ENCODE results near the gene PPM1A.
A peak's percentile ranks its signal among the peaks of the same experiment; 100 is the strongest.

Gene PPM1A

DNA sequence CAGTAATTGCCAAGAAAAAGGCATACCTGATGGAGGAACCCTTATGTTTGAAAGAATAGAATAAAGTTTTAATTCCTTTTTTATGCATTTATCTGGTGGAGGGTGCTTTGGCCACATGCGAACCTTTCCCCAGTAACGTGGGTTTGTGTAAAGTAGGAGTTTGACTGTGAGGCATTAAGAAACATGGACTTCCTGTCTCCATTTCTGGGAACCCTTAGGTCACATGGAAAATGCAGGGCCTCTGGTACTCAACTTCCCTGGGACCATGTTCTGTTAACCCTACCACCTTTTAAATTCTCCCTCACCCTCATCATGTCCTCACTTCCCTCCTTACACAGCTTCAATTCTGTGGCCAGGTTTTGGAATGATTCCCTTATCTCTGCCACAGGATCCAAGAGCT, 80.3 kb downstream of the PPM1A start:
- Histone ChIP-seq H4K20me1 (no peaks in the 10 kb centered on the region), H3K4me1 (peaks cover 16 to 40% (median 21%) of the 10 kb centered on the region in 10 experiments), H3K4me3 (no peak overlapping the region), H3K36me3 (no peaks in the 10 kb centered on the region), H3K27ac (no peak overlapping the region), H3K9me3 (replicated peaks in 1 of 11) (no peaks in the 10 kb centered on the region), H3K4me2 (0 out of 22 replicates have a peak overlapping the region, but pooled peaks of 1 of the 11 experiments have one; percentile 98), H3K9ac (no peak overlapping the region), H3K27me3 (peaks cover 0 to 23% (median 18%) of the 10 kb centered on the region in 11 experiments; a peak in 16 of 22 replicates)
- no peak for TF ChIP-seq Cebpa-rat (IDR thresholded peaks at IDR 0.05)

DNA sequence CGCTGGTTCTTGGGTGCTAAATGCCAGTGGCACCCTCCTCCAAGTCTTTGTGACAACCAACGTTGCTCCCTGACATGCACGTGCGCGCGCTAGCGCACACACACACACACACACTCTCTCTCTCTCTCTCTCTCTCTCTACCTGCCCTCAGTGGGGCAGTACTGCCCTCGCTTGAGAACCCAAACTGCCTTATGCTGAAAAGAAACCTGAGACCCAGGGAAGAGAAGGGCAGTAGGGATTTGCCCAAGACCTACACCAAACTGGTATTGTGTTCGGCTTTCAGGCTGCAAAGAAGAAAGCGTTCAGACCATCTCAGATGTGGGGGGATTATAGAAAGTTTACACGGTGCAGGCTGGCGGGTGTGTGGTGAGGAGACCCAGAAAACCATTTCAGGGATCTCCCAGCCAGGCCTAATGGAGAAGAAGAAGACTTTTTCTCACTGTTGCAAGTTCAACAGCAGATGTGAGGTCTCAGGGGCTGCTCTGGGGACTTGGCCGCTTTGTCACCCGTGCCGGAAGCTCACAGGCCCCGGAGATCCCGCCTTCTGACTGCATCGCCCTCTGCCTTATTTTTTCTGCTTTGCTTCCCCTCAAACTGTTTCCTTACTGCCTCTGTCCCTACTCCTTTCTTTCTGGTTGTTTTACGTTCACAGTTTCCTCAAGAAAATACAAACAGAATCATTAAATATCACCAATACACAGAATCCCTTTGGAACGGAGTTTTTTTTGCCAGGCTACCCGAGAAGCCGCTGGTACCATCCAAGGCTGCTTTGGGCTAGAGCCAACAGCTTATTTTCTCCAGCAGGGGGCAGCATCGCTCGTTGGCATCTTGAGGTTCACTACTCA, 82.4 kb downstream of the PPM1A start:
- no peaks in the 10 kb centered on the region for H4K20me1 ChIP-seq
- peak overlapping the region; percentile 79 to 93 (median 82) for H3K4me2 ChIP-seq
- no peak for TF ChIP-seq Cebpa-rat (IDR thresholded peaks at IDR 0.05)
- H3K4me3 ChIP-seq: peak overlapping the region; percentile 26 to 66 (median 50); a peak in 19 of 20 replicates
- H3K27ac ChIP-seq: peak overlapping the region in 9 of 11 experiments; percentile 17 to 69 (median 51); a peak in 16 of 22 replicates
- no peaks in the 10 kb centered on the region for H3K36me3 ChIP-seq
- H3K9ac ChIP-seq: peak overlapping the region; percentile 41 to 70 (median 54)
- H3K27me3 ChIP-seq: peaks cover 0 to 23% (median 18%) of the 10 kb centered on the region in 11 experiments; a peak in 16 of 22 replicates
- peaks cover 16 to 40% (median 21%) of the 10 kb centered on the region in 10 experiments for H3K4me1 ChIP-seq
- no peaks in the 10 kb centered on the region for H3K9me3 ChIP-seq (replicated peaks in 1 of 11)

DNA sequence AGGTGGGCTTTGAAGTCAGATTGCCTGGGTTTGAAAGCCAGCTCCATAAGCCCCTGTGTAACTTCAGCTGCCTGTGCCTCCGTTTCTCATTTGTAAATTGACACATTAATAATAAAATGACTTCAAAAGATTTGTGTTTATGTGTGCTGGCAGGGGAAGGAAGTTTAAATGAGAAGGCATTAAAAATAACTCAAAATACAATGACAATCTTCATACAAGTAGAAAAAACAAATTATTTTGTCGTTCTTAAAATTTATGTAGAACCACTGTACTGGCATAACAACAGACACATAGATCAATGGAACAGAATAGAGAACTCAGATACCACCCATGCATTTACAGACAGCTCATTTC, 83.0 kb downstream of the PPM1A start:
- Histone ChIP-seq H3K27me3 (peaks cover 0 to 20% (median 18%) of the 10 kb centered on the region in 11 experiments; a peak in 16 of 22 replicates), H3K9me3 (replicated peaks in 1 of 11) (no peaks in the 10 kb centered on the region), H3K4me1 (peaks cover 16 to 38% (median 21%) of the 10 kb centered on the region in 10 experiments), H4K20me1 (no peaks in the 10 kb centered on the region), H3K4me3 (peak overlapping the region in 6 of 10 experiments; percentile 26 to 66 (median 48); a peak in 7 of 20 replicates), H3K27ac (peak overlapping the region in 3 of 11 experiments; percentile 48 to 52 (median 52); a peak in 4 of 22 replicates), H3K9ac (peak overlapping the region in 3 of 11 experiments; percentile 41 to 70 (median 62); a peak in 3 of 22 replicates), H3K4me2 (peak overlapping the region; percentile 79 to 93 (median 82); a peak in 20 of 22 replicates), H3K36me3 (no peaks in the 10 kb centered on the region)
- no peak for TF ChIP-seq Cebpa-rat (IDR thresholded peaks at IDR 0.05)

DNA sequence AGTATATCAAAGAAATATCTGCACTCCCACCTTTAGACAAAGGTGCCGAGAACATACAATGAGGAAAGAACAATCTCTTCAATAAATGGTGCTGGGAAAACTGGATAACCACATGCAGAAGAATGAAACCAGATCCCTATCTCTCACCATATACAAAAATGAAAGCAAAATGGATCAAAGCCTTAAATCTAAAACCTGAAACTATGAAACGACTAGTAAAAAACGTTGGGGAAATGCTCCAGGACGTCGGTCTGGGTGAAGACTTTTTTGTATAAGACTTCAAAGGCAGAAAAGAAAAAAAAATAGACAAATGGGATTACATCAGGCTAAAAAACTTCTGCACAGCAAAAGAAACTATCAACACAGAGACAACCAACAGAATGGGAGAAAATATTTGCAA, 83.8 kb downstream of the PPM1A start:
- no peak for TF ChIP-seq Cebpa-rat (IDR thresholded peaks at IDR 0.05)
- H3K9ac ChIP-seq: no peak overlapping the region
- H3K4me2 ChIP-seq: 0 out of 22 replicates have a peak overlapping the region, but pooled peaks of 1 of the 11 experiments have one; percentile 5
- no peak overlapping the region for H3K4me3 ChIP-seq
- H4K20me1 ChIP-seq: no peaks in the 10 kb centered on the region
- H3K27ac ChIP-seq: no peak overlapping the region
- H3K27me3 ChIP-seq: peaks cover 0 to 16% (median 10%) of the 10 kb centered on the region in 11 experiments; a peak in 16 of 22 replicates
- H3K9me3 ChIP-seq (replicated peaks in 1 of 11): no peaks in the 10 kb centered on the region
- peaks cover 10 to 30% (median 14%) of the 10 kb centered on the region in 10 experiments for H3K4me1 ChIP-seq
- H3K36me3 ChIP-seq: no peaks in the 10 kb centered on the region

DNA sequence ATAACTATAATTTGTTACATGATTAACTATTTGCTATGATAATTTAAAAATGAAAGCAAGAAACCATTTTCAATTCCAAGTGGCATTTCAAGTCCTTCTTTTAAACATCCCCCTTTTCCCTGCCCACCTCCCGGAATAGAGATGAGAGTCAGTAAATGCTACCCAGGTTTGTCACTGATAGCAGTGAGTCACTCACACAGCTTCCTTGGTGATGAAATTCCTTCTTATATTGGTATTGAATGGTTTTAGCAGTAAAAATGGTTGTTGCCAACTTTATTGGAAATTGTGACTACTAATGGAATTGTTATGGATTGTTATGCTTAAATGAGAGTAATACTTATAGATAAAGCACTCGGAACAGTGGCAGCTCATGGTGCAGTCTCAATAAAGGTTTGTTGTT, 90.5 kb downstream of the PPM1A start:
- no peak overlapping the region for H3K9ac ChIP-seq
- no peaks in the 10 kb centered on the region for H3K27me3 ChIP-seq
- no peaks in the 10 kb centered on the region; a peak in 1 of 22 replicates for H3K9me3 ChIP-seq (replicated peaks in 1 of 11)
- no peak overlapping the region for H3K27ac ChIP-seq
- H3K4me3 ChIP-seq: no peak overlapping the region
- no peak overlapping the region for H3K4me2 ChIP-seq
- no peaks in the 10 kb centered on the region for H4K20me1 ChIP-seq
- no peaks in the 10 kb centered on the region for H3K36me3 ChIP-seq
- H3K4me1 ChIP-seq: peaks cover 0 to 6% (median 0%) of the 10 kb centered on the region in 10 experiments; a peak in 2 of 20 replicates
- no peak for TF ChIP-seq Cebpa-rat (IDR thresholded peaks at IDR 0.05)

DNA sequence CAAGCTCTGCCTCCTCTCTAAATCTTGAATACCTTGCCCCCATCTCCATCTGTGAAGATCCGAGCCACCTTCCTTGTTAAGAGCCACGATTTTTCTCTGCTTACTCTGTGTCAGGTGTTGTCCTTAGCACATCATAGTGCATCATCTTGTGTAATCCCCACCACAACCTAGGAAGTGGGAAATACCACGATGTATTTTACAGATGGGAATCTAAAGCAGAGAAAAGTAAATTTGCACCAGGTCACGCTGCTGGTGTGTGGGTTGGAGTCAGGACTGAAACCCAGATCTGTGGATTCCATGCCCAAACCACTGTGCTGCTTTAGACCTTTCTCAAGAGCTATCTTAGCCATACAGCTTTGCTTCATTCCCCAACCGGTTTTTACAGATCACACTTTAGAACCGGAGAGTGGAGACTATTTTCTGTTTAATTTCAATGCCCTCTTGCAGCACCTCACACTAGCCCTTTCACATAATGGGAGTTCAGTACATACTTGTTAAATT, 94.6 kb downstream of the PPM1A start:
- no peak for TF ChIP-seq Cebpa-rat (IDR thresholded peaks at IDR 0.05)
- peaks cover 0 to 11% (median 2%) of the 10 kb centered on the region in 10 experiments; a peak in 4 of 20 replicates for H3K4me1 ChIP-seq
- H3K4me3 ChIP-seq: no peak overlapping the region
- H3K36me3 ChIP-seq: no peaks in the 10 kb centered on the region
- H3K27me3 ChIP-seq: no peaks in the 10 kb centered on the region
- no peaks in the 10 kb centered on the region; a peak in 1 of 22 replicates for H3K9me3 ChIP-seq (replicated peaks in 1 of 11)
- no peak overlapping the region for H3K27ac ChIP-seq
- H4K20me1 ChIP-seq: no peaks in the 10 kb centered on the region
- H3K4me2 ChIP-seq: peak overlapping the region in 2 of 11 experiments; percentile 20 to 33; a peak in 3 of 22 replicates
- no peak overlapping the region for H3K9ac ChIP-seq

DNA sequence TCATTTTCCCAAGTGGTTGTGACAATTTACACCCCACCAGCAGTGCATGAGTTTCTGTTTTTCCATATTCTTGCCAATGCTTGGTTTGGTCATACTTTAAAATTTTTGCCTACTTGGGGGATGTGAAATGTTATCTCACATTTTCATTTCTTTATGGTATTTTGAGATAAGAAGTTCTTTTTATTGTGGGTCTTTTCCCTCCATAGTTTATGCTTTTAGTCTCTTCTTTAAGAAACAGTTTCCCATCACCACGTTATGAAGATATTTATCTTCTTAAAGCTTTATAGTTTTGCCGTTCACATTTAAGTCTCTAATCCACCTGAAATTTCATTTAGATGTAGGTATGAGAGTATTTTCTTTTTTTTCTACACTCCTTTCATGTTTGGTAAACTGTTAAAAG, 95.7 kb downstream of the PPM1A start:
- H3K9me3 ChIP-seq (replicated peaks in 1 of 11): no peaks in the 10 kb centered on the region; a peak in 1 of 22 replicates
- H4K20me1 ChIP-seq: no peaks in the 10 kb centered on the region
- H3K4me3 ChIP-seq: no peak overlapping the region
- H3K27ac ChIP-seq: no peak overlapping the region
- peaks cover 0 to 11% (median 2%) of the 10 kb centered on the region in 10 experiments; a peak in 4 of 20 replicates for H3K4me1 ChIP-seq
- no peaks in the 10 kb centered on the region for H3K27me3 ChIP-seq
- no peak overlapping the region for H3K9ac ChIP-seq
- TF ChIP-seq Cebpa-rat (IDR thresholded peaks at IDR 0.05): no peak
- H3K4me2 ChIP-seq: no peak overlapping the region
- no peaks in the 10 kb centered on the region for H3K36me3 ChIP-seq

DNA sequence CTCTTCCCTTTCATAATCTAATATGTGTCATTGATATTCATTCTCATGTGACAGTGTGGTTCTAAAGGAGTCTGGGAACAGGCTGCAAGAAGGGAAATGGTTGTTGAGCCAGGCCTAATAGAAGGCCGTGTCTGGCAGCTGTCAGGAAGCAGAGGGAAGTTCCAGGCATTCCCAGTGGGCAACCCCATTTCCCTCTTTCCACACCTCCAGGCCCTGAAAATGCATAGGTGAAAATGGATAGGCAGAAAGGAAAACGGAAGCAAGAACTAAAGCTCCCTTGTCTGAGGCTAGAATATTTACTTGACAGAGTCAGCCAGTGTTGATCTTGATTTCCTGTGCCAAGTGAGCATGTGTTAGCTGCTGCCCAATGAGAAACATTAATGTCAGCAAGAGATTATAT, 97.7 kb downstream of the PPM1A start:
- peaks cover 0 to 11% (median 2%) of the 10 kb centered on the region in 10 experiments; a peak in 4 of 20 replicates for H3K4me1 ChIP-seq
- H3K27me3 ChIP-seq: no peaks in the 10 kb centered on the region
- TF ChIP-seq Cebpa-rat (IDR thresholded peaks at IDR 0.05): no peak
- peak overlapping the region in 5 of 11 experiments; percentile 4 to 16 (median 6); a peak in 2 of 22 replicates for H3K4me2 ChIP-seq
- H3K4me3 ChIP-seq: no peak overlapping the region
- no peak overlapping the region for H3K27ac ChIP-seq
- H3K36me3 ChIP-seq: no peaks in the 10 kb centered on the region
- H3K9me3 ChIP-seq (replicated peaks in 1 of 11): no peaks in the 10 kb centered on the region; a peak in 1 of 22 replicates
- H4K20me1 ChIP-seq: no peaks in the 10 kb centered on the region; a peak in 1 of 22 replicates
- H3K9ac ChIP-seq: no peak overlapping the region

DNA sequence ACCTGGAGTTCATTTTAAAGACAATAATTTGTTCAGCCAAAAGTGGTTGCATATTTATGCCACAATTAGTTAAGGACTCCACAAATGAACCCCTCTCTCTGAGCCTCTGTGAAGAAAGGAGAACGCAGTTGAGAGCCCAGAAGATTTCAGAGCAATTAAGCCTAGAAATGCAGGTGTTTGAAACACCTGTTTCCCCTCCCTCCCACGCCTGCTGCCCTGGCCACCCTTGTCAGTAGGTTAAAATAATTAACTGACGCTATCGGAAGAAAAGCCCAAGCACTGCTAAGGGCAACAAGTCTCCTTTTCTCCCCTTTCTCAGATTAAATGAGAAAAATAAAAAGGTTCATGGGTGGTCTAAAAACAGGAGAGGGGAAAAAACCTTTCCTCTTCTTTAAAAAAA, 99.2 kb downstream of the PPM1A start:
- TF ChIP-seq Cebpa-rat (IDR thresholded peaks at IDR 0.05): no peak
- H3K27me3 ChIP-seq: no peaks in the 10 kb centered on the region
- no peak overlapping the region for H3K27ac ChIP-seq
- no peak overlapping the region for H3K9ac ChIP-seq
- no peaks in the 10 kb centered on the region for H3K36me3 ChIP-seq
- no peaks in the 10 kb centered on the region; a peak in 1 of 22 replicates for H4K20me1 ChIP-seq
- H3K4me3 ChIP-seq: no peak overlapping the region
- H3K4me2 ChIP-seq: no peak overlapping the region
- H3K4me1 ChIP-seq: peaks cover 0 to 11% (median 2%) of the 10 kb centered on the region in 10 experiments; a peak in 4 of 20 replicates
- H3K9me3 ChIP-seq (replicated peaks in 1 of 11): no peaks in the 10 kb centered on the region
